CD4-positive, alpha-beta T cell treated with Interleukin-1 beta for 1 hour (primary cell): ENCODE results near the gene SERPINB1.

Experiments
- DNase-seq, 2 donors: peaks; one replicate each; pipeline ENCODE4 v3.0.0-alpha.2; 2020 to 2022

Gene SERPINB1

GRCh38 chr6:2844008-2844407 lies 2.3 kb upstream of the SERPINB1 start:
- DNase-seq: no peak

- no peak for DNase-seq
Observed at GRCh38 chr6:2843138-2843740, 1.6 kb upstream of the SERPINB1 start.

GRCh38 chr6:2842139-2842552 lies 483 bp upstream of the SERPINB1 start:
- no peak for DNase-seq

- DNase-seq: no peak
Observed at GRCh38 chr6:2840749-2841061, 958 bp downstream of the SERPINB1 start.

GRCh38 chr6:2839982-2840748 lies 1.5 kb downstream of the SERPINB1 start:
- no peak for DNase-seq

- DNase-seq: no peak
Observed at GRCh38 chr6:2839195-2839981, 2.3 kb downstream of the SERPINB1 start.

GRCh38 chr6:2838251-2838650 lies 3.4 kb downstream of the SERPINB1 start:
- no peak for DNase-seq

- DNase-seq: no peak
Observed at GRCh38 chr6:2834262-2834661, 7.4 kb downstream of the SERPINB1 start.

GRCh38 chr6:2831392-2831791 lies 10.3 kb downstream of the SERPINB1 start:
- no peak for DNase-seq

GRCh38 chr6:2830183-2830582 lies 11.5 kb downstream of the SERPINB1 start:
- DNase-seq: no peak

- no peak for DNase-seq
Observed at GRCh38 chr6:2829253-2829652, 12.4 kb downstream of the SERPINB1 start.

GRCh38 chr6:2828629-2829028 lies 13.0 kb downstream of the SERPINB1 start:
- no peak for DNase-seq

GRCh38 chr6:2827142-2827541 lies 14.5 kb downstream of the SERPINB1 start:
- no peak for DNase-seq

GRCh38 chr6:2826131-2826530 lies 15.5 kb downstream of the SERPINB1 start:
- no peak for DNase-seq

GRCh38 chr6:2823104-2823850 lies 18.4 kb downstream of the SERPINB1 start:
- DNase-seq: no peak

GRCh38 chr6:2821554-2821953 lies 20.1 kb downstream of the SERPINB1 start:
- no peak for DNase-seq

- no peak for DNase-seq
Observed at GRCh38 chr6:2820415-2820814, 21.2 kb downstream of the SERPINB1 start.

- no peak for DNase-seq
Observed at GRCh38 chr6:2819978-2820377, 21.7 kb downstream of the SERPINB1 start.

- no peak for DNase-seq
Observed at GRCh38 chr6:2819115-2819514, 22.5 kb downstream of the SERPINB1 start.

- DNase-seq: no peak
Observed at GRCh38 chr6:2818593-2818992, 23.1 kb downstream of the SERPINB1 start.

GRCh38 chr6:2817903-2818443 lies 23.7 kb downstream of the SERPINB1 start:
- DNase-seq: no peak

GRCh38 chr6:2816158-2816557 lies 25.5 kb downstream of the SERPINB1 start:
- no peak for DNase-seq

- DNase-seq: no peak
Observed at GRCh38 chr6:2812695-2813094, 29.0 kb downstream of the SERPINB1 start.
